MM.1S (cell line): ENCODE measurements around the gene ATXN10.

Experiments used
- DNase-seq: peaks from one replicate; pipeline ENCODE4 v3.0.0-alpha.2; 2015
- H2AFZ ChIP-seq: fragments of 300-600 bp; sonication (generic); 2 replicates; pipeline ENCODE4 v1.6.0; 2016; ENCODE audit warnings: antibody characterized with exemption, low read length
- H3F3A ChIP-seq: fragments of 300-600 bp; sonication (generic); 2 replicates; pipeline ENCODE4 v1.6.1; 2016; ENCODE audit warnings: mild to moderate bottlenecking, antibody characterized with exemption, low read length, moderate library complexity, mixed read lengths; ENCODE audit not compliant: insufficient read depth
- H3K27ac ChIP-seq: fragments of 300-600 bp; sonication (generic); 2 replicates; pipeline ENCODE4 v1.5.1; 2016; ENCODE audit warnings: mild to moderate bottlenecking, low read length
- H3K27me3 ChIP-seq: fragments of 300-600 bp; sonication (generic); replicated peaks from 2 replicates; pipeline ENCODE4 v1.6.0; 2016; ENCODE audit warnings: low read length; ENCODE audit not compliant: insufficient read depth
- H3K36me3 ChIP-seq: fragments of 300-600 bp; sonication (generic); replicated peaks from 2 replicates; pipeline ENCODE4 v1.6.1; 2016; ENCODE audit warnings: mild to moderate bottlenecking, low read length, mixed read lengths; ENCODE audit not compliant: insufficient read depth
- H3K4me1 ChIP-seq: fragments of 300-600 bp; sonication (generic); 2 replicates; pipeline ENCODE4 v1.6.1; 2016; ENCODE audit warnings: low read length, mixed read lengths
- H3K4me2 ChIP-seq: fragments of 300-600 bp; sonication (generic); 2 replicates; pipeline ENCODE4 v1.6.0; 2016; ENCODE audit warnings: low read depth, low read length
- H3K4me3 ChIP-seq: fragments of 300-600 bp; sonication (generic); 2 replicates; pipeline ENCODE4 v1.5.1; 2016; ENCODE audit warnings: low read length, mixed read lengths
- H3K79me2 ChIP-seq: fragments of 300-600 bp; sonication (generic); 2 replicates; pipeline ENCODE4 v1.6.1; 2016; ENCODE audit warnings: mixed run types, low read length, mixed read lengths
- H3K9ac ChIP-seq: fragments of 300-600 bp; sonication (generic); 2 replicates; pipeline ENCODE4 v1.6.1; 2016; ENCODE audit warnings: low read length, mixed read lengths
- H3K9me2 ChIP-seq: fragments of 300-600 bp; sonication (generic); replicated peaks from 2 replicates; pipeline ENCODE4 v1.6.1; 2016; ENCODE audit warnings: mild to moderate bottlenecking, low read length, mixed read lengths; ENCODE audit not compliant: insufficient read depth
- H3K9me3 ChIP-seq: fragments of 300-600 bp; sonication (generic); replicated peaks from 2 replicates; pipeline ENCODE4 v1.6.1; 2016; ENCODE audit warnings: mild to moderate bottlenecking, low read length, mixed read lengths; ENCODE audit not compliant: insufficient read depth
- H4K20me1 ChIP-seq: fragments of 300-600 bp; sonication (generic); 2 replicates; pipeline ENCODE4 v1.6.1; 2016; ENCODE audit warnings: mild to moderate bottlenecking, low read length, moderate library complexity, mixed read lengths; ENCODE audit not compliant: insufficient read depth
- CTCF ChIP-seq: fragments of 300-600 bp; sonication (generic); IDR thresholded peaks from 2 replicates; pipeline ENCODE4 v1.5.1; 2016; ENCODE audit warnings: antibody characterized with exemption, low read length, mixed read lengths
- EZH2 ChIP-seq: fragments of 300-600 bp; sonication (generic); optimal IDR thresholded peaks from 2 replicates; pipeline ENCODE3; 2017; ENCODE audit warnings: low read depth, mild to moderate bottlenecking, antibody characterized with exemption, low read length, mixed read lengths
- EZH2phosphoT487 ChIP-seq: fragments of 300-600 bp; sonication (generic); IDR thresholded peaks from 2 replicates; pipeline ENCODE4 v1.6.1; 2018; ENCODE audit warnings: antibody characterized with exemption, low read length

ATXN10 gene

GRCh38 chr22:45677063-45677462, 5.4 kb downstream of the ATXN10 start:
- H4K20me1 ChIP-seq: peaks cover 5% of the 10 kb centered on the region
- H3K79me2 ChIP-seq: peaks cover 93% of the 10 kb centered on the region
- no peak overlapping the region for H3K4me2 ChIP-seq
- no peak overlapping the region for H3K9ac ChIP-seq
- no peaks in the 10 kb centered on the region for H3K9me3 ChIP-seq
- H3K9me2 ChIP-seq: no peaks in the 10 kb centered on the region
- no peaks in the 10 kb centered on the region for H3F3A ChIP-seq
- H3K4me1 ChIP-seq: peaks cover 7% of the 10 kb centered on the region
- TF ChIP-seq EZH2: no peak
- no peak for TF ChIP-seq CTCF
- no peak for TF ChIP-seq EZH2phosphoT487
- no peak for DNase-seq
- H2AFZ ChIP-seq: no peak overlapping the region
- no peak overlapping the region for H3K27ac ChIP-seq
- no peak overlapping the region for H3K4me3 ChIP-seq
- H3K36me3 ChIP-seq: no peaks in the 10 kb centered on the region
- H3K27me3 ChIP-seq: no peaks in the 10 kb centered on the region

GRCh38 chr22:45678961-45679912, 7.6 kb downstream of the ATXN10 start:
- no peak overlapping the region for H3K27ac ChIP-seq
- no peak overlapping the region for H3K9ac ChIP-seq
- no peak overlapping the region for H3K4me3 ChIP-seq

GRCh38 chr22:45680932-45681700, 9.5 kb downstream of the ATXN10 start:
- Histone ChIP-seq H4K20me1 (peaks cover 6% of the 10 kb centered on the region), H3K27me3 (no peaks in the 10 kb centered on the region), H3F3A (no peaks in the 10 kb centered on the region), H3K9me3 (no peaks in the 10 kb centered on the region), H3K9ac (no peak overlapping the region), H3K4me1 (no peaks in the 10 kb centered on the region), H3K36me3 (no peaks in the 10 kb centered on the region), H2AFZ (no peak overlapping the region), H3K9me2 (no peaks in the 10 kb centered on the region), H3K27ac (no peak overlapping the region), H3K4me3 (no peak overlapping the region), H3K4me2 (no peak overlapping the region), H3K79me2 (peaks cover 83% of the 10 kb centered on the region)
- no peak for DNase-seq
- TF ChIP-seq EZH2phosphoT487: no peak
- TF ChIP-seq EZH2: no peak
- no peak for TF ChIP-seq CTCF

More at GRCh38 chr22:45678961-45679912, 7.6 kb downstream of the ATXN10 start:
- peaks cover 83% of the 10 kb centered on the region for H3K79me2 ChIP-seq
- no peak for DNase-seq
- peaks cover 5% of the 10 kb centered on the region for H4K20me1 ChIP-seq
- no peak overlapping the region for H2AFZ ChIP-seq
- no peaks in the 10 kb centered on the region for H3K27me3 ChIP-seq
- H3K9me2 ChIP-seq: no peaks in the 10 kb centered on the region
- H3K4me1 ChIP-seq: no peaks in the 10 kb centered on the region
- H3K4me2 ChIP-seq: no peak overlapping the region
- no peaks in the 10 kb centered on the region for H3F3A ChIP-seq
- TF ChIP-seq EZH2: no peak
- no peak for TF ChIP-seq EZH2phosphoT487
- TF ChIP-seq CTCF: no peak
- no peaks in the 10 kb centered on the region for H3K9me3 ChIP-seq
- H3K36me3 ChIP-seq: no peaks in the 10 kb centered on the region
